Ovary (tissue), 9 donors: ENCODE measurements around the gene GALNT12. TPM values are rescaled to one million over a fixed set of nuclear protein-coding genes. Genes with fewer than 3 reads are reported as not detected.

Experiments used
- DNase-seq, 5 donors: peaks; one replicate each; pipeline ENCODE4 v3.0.0-alpha.2; 2019 to 2020
- H3K27ac ChIP-seq, 2 donors: fragments of 200-600 bp; one replicate each; pipeline versions ENCODE4 v1.5.1 to v1.8.0; 2019 to 2022
- H3K27me3 ChIP-seq: fragments of 200-600 bp; one replicate; pipeline ENCODE4 v1.8.0; 2022
- H3K36me3 ChIP-seq: fragments of 200-600 bp; sonication (generic); one replicate; pipeline ENCODE4 v1.5.1; 2019
- H3K4me1 ChIP-seq: one replicate; pipeline ENCODE4 v1.8.1; 2013; ENCODE audit warnings: mild to moderate bottlenecking, moderate library complexity; ENCODE audit not compliant: insufficient read depth
- H3K4me3 ChIP-seq: fragments of 200-600 bp; sonication (generic); one replicate; pipeline ENCODE4 v1.5.1; 2017
- H3K9me3 ChIP-seq, 2 donors: fragments of 200-600 bp in 1 of 2; sonication (generic) in 1 of 2; one replicate each; pipeline versions ENCODE4 v1.5.1 to v1.8.1; 2013 to 2019; ENCODE audit warnings: mild to moderate bottlenecking in 1 of 2, moderate library complexity in 1 of 2
- EP300 ChIP-seq: sonication (generic); formaldehyde crosslinking; IDR thresholded peaks from one replicate; pipeline ENCODE4 v1.6.1; 2017; ENCODE audit warnings: antibody characterized with exemption
- POLR2A ChIP-seq: fragments of 450-650 bp; IDR thresholded peaks from one replicate; pipeline ENCODE4 v1.6.1; 2017; ENCODE audit warnings: antibody characterized with exemption, mild to moderate bottlenecking, moderate library complexity
- WGBS, 3 donors: extraction: QIAGEN DNeasy Blood & Tissue Kit in 1 of 3; methylation state at CpG; one replicate each; pipeline versions ENCODE4 v1.1.5 to v1.1.7; 2013 to 2017; 5-methylcytosine and 5-hydroxymethylcytosine counted together
- intact Hi-C, 4 donors: fragments of 100-400 bp; cut with DNase I; formaldehyde crosslinking; loops; one replicate each; pipeline versions ENCODE4 v1.11.0 to v1.15.1; 2022 to 2023
- polyA plus RNA-seq, 2 donors: library from polyadenylated mRNA; stranded (reverse); fragments of 200-250 nt in 1 of 2; fragments of 350-450 nt in 1 of 2; fragmentation: Illumina TruSeq in 1 of 2; extraction: RNeasy Lipid Tissue Mini Kit (QIAGEN cat#74804) in 1 of 2; gene quantifications; one replicate each; pipeline ENCODE4 v1.2.3, GENCODE V29; 2013 to 2014
- total RNA-seq, 7 donors: library from RNA; depleted of rRNA in 2 of 7; stranded (reverse); fragments of >200 nt in 2 of 7; fragmentation: NEBNext Ultra II Directional in 3 of 7; extraction: Animal tissue kit (Norgen Biotek cat#: 25700) in 3 of 7; gene quantifications; one replicate each; pipeline versions ENCODE4 v1.1.0 to v1.2.4, GENCODE V29; 2016 to 2023
- TF ChIP-seq, protein P1 (sequence below), 3 donors: fragments of 450-650 bp in 2 of 3; fragments of 200-600 bp in 1 of 3; IDR thresholded peaks; one replicate each; pipeline versions ENCODE4 v1.5.1 to v1.8.0; 2016 to 2022; ENCODE audit warnings: antibody characterized with exemption in 3 of 3, mild to moderate bottlenecking in 1 of 3
- donor health status: DM: no; HTN: no; CAD: no; lungs with moderate emphysema.
- donor health status: DM: no; HTN: no; CAD: no.
- donor health status: Bipolar disorder and iron deficiency.
- donor health status: DM: yes; HTN: yes; CAD: no.
- donor health status: DM: no; HTN: no; CAD: no.
- donor health status: DM: yes; HTN: yes; CAD: no.

The GALNT12 gene
- total and polyA plus RNA-seq, 9 donors = 0.23 to 7.0 (median 1.4) TPM

- H3K27ac ChIP-seq = no peak overlapping the region
- no peaks in the 10 kb centered on the region for H3K36me3 ChIP-seq
- intact Hi-C loops = loop anchor here in 2 of 4 donors (10.0 kb wide), 2 partner anchors 460 to 570 kb away; no protein-coding TSS in a partner anchor
- TF ChIP-seq, protein P1, sequence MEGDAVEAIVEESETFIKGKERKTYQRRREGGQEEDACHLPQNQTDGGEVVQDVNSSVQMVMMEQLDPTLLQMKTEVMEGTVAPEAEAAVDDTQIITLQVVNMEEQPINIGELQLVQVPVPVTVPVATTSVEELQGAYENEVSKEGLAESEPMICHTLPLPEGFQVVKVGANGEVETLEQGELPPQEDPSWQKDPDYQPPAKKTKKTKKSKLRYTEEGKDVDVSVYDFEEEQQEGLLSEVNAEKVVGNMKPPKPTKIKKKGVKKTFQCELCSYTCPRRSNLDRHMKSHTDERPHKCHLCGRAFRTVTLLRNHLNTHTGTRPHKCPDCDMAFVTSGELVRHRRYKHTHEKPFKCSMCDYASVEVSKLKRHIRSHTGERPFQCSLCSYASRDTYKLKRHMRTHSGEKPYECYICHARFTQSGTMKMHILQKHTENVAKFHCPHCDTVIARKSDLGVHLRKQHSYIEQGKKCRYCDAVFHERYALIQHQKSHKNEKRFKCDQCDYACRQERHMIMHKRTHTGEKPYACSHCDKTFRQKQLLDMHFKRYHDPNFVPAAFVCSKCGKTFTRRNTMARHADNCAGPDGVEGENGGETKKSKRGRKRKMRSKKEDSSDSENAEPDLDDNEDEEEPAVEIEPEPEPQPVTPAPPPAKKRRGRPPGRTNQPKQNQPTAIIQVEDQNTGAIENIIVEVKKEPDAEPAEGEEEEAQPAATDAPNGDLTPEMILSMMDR (IDR thresholded peaks at IDR 0.05) = no peak
- TF ChIP-seq POLR2A = no peak
- TF ChIP-seq EP300 = no peak
- no peak for DNase-seq
- no peak overlapping the region for H3K4me3 ChIP-seq
- H3K9me3 ChIP-seq = no peaks in the 10 kb centered on the region
- no peaks in the 10 kb centered on the region for H3K4me1 ChIP-seq
- H3K27me3 ChIP-seq = no peaks in the 10 kb centered on the region
- 87 to 90% (median 88%) methylated on average over 9 of the region's 9 CpGs for WGBS, 3 donors
These were observed 32.7 kb upstream of the GALNT12 start for GRCh38 chr9:98774746-98775145.

DNA sequence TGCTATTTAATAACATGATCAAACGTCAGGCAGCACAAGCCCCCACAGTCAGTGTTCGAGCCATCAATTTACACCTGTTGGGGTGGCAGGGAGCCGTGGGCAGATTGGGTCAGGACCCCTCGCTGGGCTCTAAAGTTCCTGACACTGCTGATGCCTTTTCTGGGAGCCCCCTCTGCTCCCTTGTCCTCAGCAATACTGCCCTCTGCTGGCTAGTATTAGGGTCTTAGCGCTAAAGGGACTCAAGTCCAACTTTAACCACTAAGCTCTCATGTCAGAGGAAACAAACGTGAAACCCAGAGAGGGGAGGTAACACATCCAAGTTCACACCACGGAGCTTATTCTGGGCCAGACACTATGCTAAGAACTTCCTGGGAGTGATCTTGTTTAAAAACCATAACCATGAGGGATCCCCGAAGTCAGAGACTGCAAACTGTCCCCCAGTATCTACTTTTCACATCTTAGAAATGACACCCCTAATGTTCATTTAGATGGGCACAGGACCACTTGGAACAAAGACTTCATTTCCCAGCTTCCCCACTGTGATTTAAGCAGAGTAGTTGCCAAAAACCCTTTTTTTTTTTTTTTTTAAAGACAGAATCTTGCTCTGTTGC is 31.5 kb upstream of the GALNT12 start:
- Histone ChIP-seq H3K4me3 (no peak overlapping the region), H3K27ac (no peak overlapping the region), H3K27me3 (no peaks in the 10 kb centered on the region), H3K36me3 (no peaks in the 10 kb centered on the region), H3K4me1 (no peaks in the 10 kb centered on the region), H3K9me3 (no peaks in the 10 kb centered on the region)
- intact Hi-C loops = loop anchor here in 2 of 4 donors (10.0 kb wide), 2 partner anchors 461 to 571 kb away; no protein-coding TSS in a partner anchor
- DNase-seq = no peak
- TF ChIP-seq, protein P1 (IDR thresholded peaks at IDR 0.05) = no peak
- TF ChIP-seq POLR2A = no peak
- TF ChIP-seq EP300 = no peak
- 40 to 41% (median 40%) methylated on average over 8 of the region's 8 CpGs for WGBS, 3 donors

DNA sequence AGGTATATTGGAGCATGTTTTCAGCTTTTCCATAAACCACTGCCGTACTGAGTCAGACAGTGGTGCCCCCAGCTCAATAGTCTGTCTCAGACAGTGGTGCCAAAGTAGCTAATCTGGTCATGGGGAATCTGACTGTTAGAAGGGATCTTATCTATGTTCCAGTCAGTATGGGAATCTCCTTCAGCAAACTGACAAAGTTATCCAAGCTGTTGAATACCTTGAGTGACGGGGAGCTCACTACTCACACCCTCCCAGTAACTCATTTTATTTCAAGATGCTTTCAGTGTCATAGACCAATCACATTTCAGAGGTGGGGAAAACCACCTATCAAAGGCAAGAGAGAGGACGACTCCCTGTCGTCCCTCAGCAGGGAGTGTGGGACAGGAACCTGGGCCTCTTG is 29.9 kb upstream of the GALNT12 start:
- Histone ChIP-seq H3K9me3 (no peaks in the 10 kb centered on the region), H3K27me3 (no peaks in the 10 kb centered on the region), H3K4me3 (no peak overlapping the region), H3K27ac (no peak overlapping the region), H3K36me3 (no peaks in the 10 kb centered on the region), H3K4me1 (no peaks in the 10 kb centered on the region)
- WGBS, 3 donors = 94 to 95% (median 95%) methylated on average over 4 of the region's 4 CpGs
- DNase-seq = no peak
- TF ChIP-seq EP300 (no peak), POLR2A (no peak)
- TF ChIP-seq, protein P1 (IDR thresholded peaks at IDR 0.05) = no peak
- intact Hi-C loops = loop anchor here in 2 of 4 donors (10.0 kb wide), 2 partner anchors 463 to 573 kb away; no protein-coding TSS in a partner anchor

DNA sequence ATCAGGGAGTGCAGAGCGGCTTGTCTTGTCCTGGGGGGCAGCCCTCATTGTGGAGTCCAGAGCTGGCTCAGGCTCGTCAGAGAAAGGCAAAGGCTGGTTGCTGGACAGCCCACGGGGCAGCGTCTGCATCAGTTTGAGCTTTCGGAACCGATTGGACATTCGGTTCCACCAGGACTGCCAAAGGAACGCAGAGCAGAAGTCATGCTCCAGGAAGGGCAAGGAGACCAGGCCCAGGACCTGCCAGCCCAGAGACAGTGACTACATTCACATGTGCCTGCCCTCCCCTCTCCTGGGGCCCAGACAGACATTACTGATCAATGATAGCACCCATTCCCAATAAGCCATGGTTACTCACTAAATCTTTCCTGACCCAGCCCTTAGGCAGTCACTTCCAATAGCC is 29.2 kb upstream of the GALNT12 start:
- no peak for DNase-seq
- WGBS, 3 donors = 91 to 95% (median 93%) methylated on average over 8 of the region's 8 CpGs
- H3K36me3 ChIP-seq = no peaks in the 10 kb centered on the region

More for the DNA sequence above, 29.2 kb upstream of the GALNT12 start:
- H3K27ac ChIP-seq = no peak overlapping the region
- no peak overlapping the region for H3K4me3 ChIP-seq
- no peaks in the 10 kb centered on the region for H3K9me3 ChIP-seq
- TF ChIP-seq, protein P1 (IDR thresholded peaks at IDR 0.05) = no peak
- TF ChIP-seq EP300 (no peak), POLR2A (no peak)
- no peaks in the 10 kb centered on the region for H3K4me1 ChIP-seq
- intact Hi-C loops = loop anchor here in 2 of 4 donors (10.0 kb wide), 2 partner anchors 463 to 573 kb away; no protein-coding TSS in a partner anchor
- H3K27me3 ChIP-seq = no peaks in the 10 kb centered on the region
